HG03135 (cell line): Measurements from ENCODE around the gene DCAF12.

Experiments used
- ATAC-seq: cut with Tn5 transposase; IDR thresholded peaks from one replicate; pipeline ENCODE4 v1.9.1; 2021; ENCODE audit warnings: mild to moderate bottlenecking, moderate library complexity; ENCODE audit not compliant: unreplicated experiment

Gene DCAF12

DNA sequence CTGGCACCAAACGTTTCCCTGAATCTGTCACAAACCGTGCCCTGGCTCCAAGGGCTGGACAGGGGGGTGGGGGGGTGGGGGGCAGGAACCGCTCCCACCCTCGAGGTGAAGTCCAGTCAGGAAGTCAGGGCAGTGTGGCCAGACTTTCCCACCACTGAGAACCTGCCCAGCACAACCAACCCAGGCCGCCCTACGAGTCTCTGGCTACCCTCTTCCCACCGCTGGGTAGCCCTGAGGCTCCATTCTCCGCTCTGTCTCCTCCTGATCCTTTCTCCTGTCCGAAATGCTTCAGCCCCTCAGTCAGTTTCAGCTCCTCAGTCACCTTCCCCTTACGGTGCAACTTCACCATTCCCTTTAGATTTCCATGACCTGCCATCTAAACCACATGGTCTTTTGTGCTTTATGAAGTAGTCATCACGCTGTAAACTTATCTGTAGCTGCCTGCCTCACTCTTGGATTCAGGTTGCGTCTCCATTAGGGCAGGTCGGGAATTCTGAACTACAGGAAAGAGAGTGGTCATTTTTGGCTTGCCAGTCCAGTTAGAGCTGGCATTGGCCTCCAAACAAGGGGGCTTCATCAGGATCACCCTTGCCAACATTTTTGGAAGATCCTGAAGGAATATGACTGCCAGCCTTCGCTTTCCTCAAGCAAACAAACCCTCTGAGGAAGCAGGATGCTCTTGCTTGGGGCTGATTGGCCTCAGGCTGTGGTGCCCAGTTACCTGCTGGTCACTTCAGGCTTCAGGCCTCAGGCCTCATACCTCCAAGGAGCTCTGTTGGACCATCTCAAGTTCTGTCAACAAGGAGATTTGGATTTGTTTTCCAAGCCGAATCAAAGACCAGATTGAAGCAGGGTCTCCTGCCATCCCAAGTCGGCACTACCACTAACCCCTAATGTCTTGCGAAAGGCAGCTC is 794 bp upstream of the DCAF12 start:
- ATAC-seq: no peak

DNA sequence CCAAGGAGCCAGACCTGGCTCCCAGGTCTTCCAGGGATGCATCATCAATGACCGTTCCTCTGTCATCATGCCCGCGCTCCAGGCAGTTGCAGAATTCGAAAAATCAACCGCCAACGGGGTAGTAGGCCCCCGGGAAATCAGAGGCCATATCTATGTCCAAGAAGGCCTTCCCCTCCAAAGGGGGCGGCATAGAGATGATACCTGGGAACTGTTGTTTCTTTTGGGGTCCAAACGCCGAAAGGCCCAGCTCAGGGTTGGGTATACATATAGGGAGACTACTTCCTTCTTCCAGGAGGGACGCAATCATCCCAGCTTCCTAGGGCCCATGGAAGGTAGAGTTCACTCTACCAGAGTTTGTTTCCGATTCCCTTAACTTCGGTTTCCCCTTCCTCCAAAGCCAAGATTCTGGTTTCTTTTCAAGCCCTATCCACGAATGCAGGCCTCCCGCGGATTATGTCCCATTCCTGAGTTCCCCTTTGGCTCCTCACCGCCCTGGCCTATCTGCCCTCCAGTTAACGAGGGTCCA is 754 bp downstream of the DCAF12 start:
- no peak for ATAC-seq

DNA sequence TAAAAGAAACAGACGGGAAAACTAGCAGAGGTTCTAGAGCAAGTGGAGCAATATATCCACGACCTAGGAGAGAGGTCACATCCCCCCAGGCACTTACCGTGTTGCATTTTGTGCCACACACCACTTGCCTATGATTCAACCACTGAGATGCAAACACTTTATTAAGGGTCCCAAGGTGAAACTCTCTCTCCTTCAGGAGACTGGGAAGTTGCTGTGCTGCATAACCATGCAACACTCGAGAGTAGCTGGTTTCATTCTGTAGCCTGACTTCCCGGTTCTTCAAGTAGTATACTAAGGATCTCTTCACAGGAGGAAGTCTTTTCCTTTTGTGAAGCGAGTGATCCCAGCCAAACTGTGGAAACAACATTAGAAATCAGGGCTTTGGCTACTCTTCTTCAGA is 1.6 kb downstream of the DCAF12 start:
- ATAC-seq: no peak

DNA sequence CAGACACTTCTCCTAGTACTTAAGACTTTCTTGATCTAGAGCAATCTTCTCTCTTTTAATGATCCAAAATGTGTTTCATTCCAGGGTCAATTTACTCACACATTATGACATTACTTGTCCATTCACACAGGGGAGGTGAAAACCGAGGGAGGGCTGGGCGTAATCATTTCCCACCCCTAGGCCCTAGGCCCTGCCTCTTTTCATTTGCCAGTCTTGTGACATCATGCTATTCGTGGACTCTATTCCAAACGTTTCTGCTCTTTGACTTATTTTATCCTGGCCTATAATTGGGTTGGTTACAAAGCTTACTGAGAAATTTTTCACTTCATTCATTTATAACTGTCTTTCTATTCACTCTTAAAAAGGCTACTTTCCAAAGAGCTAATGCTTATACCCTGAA is 2.4 kb downstream of the DCAF12 start:
- no peak for ATAC-seq

DNA sequence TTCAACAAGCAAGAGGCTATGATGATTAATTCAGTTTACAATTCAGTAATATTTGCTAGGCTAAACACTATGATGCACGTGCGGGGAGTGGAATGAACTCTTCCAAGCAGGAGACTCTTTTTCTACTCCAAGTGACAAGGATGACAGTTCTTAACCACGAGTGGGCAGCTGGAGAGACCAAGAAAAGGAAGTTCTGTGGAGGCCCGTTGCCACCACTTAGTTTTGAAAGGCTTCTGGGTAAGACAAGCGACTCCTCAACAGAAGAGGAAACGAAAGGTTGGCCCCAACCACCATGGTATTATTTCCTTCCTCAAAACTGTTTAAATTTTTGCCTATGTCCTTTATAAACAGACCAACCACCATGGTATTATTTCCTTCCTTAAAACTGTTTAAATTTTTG is 2.8 kb downstream of the DCAF12 start:
- ATAC-seq: no peak

DNA sequence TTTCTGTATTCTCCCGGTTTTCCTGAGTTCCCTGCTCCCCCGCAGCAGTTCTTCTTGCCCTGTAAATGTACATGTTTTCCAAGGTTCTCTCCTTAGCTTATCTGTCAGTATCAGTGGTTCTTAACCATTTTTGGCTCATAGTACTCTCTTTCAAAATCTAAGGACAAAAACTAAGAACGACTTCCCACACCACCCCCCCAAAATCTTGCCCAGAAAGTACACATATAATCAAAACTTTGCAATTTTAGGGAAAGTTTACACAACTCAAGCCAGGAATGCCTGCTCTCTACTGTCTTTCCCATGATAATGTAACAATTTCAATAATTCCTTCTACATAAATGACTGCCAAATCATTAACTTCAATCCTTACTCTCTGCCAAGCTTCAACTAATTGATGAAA is 4.5 kb downstream of the DCAF12 start:
- ATAC-seq: no peak

DNA sequence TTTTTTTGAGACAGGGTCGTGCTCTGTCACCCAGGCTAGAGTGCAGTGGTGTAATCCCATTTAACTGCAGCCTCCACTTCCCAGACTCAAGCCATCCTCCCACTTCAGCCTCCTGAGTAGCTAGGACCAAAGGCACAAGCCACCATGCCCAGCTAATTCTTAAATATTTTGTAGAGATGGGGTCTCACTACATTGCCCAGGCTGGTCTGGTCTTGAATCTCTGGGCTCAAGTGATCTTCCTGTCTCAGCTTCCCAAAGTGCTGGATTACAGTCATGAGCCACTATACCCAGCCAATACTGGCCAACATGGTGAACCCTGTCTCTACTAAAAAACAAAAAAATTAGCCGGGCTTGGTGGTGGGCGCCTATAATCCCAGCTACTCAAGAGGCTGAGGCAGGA is 6.8 kb downstream of the DCAF12 start:
- ATAC-seq: no peak

DNA sequence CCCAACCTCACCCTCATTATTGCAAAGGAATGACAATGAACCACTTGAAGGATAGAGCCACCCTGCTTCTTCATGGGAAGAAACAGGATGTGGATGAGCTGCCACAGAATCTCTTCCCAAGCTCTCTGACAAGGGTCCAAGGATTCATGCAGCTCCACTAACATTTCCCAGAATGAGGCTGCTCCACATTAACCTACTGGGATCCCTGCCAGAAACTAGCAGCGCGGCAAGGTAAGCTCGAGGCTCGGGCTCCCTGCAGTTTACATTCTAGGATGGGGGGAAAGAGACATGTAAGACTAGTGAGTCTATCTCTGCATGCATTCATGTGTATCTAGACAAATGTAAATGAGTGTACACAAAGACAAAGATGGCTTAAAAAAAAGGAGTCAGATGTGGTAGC is 12.1 kb downstream of the DCAF12 start:
- ATAC-seq: no peak

DNA sequence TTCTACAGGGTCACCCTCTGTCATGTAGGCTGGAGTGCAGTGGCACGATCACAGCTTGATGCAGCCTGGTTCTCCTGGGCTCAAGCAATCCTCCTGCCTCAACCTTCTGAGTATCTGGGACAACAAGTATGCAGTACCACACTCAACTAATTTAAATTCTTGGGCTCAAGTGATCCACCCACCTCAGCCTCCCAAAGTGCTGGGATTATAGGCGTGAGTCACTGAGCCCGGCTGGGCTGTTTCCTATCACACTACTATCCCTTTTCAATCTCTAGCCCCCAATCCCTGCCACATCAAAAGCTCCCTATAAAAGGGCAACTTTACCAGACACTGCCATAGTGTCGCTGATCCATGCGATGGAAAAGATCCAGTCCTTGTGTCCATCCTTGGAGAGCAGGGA is 20.4 kb downstream of the DCAF12 start:
- ATAC-seq: no peak

DNA sequence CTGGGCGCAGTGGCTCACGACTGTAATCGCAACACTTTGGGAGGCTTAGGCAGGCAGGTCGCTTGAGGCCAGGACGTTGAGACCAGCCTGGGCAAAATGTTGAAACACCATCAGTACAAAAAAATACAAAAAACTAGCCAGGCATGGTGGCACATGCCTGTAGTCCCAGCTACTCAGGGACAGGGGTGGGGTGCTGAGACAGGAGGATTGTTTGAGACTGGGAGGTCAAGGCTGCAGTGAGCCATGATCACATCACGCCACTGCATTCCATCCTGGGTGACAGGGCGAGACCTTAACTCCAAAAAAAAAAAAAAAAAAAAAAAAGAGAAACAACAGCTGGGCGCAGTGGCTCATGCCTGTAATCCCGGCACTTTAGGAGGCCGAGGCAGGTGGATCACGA is 23.7 kb downstream of the DCAF12 start:
- no peak for ATAC-seq

DNA sequence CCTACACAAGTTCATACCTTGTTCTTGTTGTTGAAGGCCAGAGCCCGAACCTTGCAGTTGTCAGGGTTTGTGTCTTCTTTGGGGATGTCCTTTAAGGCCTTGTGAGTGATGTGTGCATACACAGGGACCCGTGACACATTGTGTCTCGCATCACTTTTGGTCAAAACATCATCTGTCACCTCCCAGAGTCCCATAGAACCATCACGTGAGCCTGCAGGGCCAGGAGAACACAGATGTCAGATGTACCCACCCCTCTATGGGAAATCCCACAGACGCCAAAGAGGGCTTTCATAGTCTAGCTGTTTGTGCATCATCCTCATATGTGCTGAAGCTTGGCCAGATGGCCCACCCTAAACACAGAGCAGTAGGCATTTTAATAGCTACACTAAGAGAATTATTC is 28.2 kb downstream of the DCAF12 start:
- peak; percentile 50 for ATAC-seq

DNA sequence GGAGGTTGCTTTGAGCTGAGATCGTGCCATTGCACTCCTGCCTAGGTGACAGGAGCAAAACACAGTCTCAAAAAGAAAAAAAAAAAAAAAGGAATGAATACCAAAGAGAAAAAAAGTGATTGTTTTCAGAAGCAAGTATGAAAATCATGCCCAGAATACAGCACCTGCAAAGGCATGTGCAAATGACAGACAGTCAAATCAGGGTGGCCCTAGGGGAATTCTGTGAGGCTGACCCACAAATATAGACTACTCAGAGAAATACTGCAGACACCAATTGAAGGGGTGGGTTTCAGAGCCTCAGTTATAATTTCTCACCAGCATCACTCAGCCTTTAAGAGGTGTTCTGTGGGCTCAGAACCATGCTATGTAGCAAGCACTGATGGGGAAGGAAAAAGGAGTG is 28.6 kb downstream of the DCAF12 start:
- peak; percentile 70 for ATAC-seq

DNA sequence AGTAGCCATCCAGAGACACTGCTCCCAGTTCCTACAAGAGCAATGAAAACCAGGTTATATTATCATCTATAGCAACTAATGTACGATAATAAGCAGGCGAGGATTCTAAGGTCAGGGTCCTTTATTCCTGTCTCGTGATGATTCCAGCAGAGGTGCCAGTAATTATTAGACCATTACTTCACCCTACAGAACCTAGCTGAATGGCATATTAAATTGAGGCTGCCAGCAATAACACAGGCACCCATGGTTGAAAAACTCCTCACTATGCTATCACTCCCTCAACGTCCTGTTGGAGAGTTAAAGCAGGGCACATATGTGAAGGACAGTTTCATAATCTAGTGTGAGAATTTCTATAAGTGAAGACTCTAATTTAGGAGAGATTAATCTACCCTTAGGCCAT is 29.7 kb downstream of the DCAF12 start:
- ATAC-seq: no peak

DNA sequence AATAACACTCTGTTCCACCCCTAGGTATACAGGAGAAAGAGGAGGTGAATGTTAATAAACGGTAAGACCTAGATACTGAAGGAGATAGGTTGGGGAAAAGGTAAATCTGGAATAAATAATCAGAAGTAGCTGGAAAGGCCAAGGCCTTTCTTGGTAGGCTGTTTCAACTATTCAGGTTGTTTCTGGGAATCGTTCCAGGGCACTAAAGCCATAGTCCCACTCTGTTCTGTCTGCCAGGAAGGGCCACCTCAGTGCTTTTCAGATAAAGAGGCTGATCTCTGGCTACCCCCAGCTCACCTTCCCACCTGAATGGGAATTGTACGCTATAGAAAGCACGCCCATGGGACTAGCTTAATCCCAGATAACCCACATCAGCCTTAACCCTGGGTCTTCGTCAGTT is 32.9 kb downstream of the DCAF12 start:
- ATAC-seq: no peak

DNA sequence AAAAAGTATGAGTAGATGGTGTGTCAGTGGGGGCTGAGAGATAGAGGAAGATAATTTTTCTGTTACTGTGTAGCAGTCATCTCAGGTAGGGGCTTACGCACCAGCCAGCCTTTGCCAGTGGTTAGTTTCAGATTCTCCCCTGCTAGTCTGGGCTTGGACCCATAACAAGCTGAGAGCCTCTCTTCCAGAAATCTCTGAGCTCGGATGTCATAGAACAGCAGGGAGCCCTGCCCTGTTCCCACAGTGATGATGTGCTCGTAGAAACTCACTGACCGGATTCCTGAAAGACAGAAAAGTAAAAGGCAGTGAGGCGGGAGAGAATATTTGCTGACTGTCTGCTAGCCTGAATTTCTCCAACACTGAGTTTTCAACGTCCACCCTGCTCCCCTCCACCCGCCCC is 37.2 kb downstream of the DCAF12 start:
- ATAC-seq: no peak

DNA sequence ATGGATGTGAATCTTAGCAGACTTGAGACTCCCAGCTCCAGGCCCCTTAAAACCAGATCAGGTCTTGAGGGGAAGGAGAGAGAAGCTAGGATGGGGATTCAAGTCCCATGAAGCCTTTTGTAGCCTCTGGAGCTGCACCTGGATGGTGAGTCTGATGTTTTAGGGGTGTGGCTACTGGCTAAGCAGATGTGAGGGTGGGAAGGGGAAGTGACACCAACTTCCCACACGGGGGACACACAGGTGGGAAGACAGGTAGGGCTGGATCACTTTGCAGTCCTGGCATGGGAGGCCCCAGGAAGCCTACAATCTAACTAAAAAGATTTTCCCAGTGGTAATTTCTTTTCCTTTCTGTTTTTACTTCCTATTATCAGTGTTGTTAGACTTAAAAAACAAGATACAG is 39.1 kb downstream of the DCAF12 start:
- ATAC-seq: no peak

DNA sequence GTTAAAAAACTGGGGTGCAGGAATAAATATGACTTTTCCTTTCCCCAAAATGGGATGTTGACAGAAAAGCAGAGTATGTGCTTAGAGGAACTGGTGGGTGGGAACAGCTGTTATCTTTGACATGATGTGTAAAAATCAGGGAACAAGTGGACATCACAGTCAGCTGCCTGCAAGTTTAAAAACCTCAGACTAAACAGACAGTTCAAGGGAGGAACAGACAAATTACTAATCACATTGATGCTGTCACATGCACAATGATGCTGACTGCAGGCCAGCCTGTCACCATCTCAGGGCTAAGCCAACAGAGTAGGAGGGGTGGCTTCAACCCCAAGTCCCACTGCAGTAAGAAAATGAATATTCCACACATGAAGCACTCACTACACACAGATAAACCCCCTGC is 39.6 kb downstream of the DCAF12 start:
- ATAC-seq: no peak

DNA sequence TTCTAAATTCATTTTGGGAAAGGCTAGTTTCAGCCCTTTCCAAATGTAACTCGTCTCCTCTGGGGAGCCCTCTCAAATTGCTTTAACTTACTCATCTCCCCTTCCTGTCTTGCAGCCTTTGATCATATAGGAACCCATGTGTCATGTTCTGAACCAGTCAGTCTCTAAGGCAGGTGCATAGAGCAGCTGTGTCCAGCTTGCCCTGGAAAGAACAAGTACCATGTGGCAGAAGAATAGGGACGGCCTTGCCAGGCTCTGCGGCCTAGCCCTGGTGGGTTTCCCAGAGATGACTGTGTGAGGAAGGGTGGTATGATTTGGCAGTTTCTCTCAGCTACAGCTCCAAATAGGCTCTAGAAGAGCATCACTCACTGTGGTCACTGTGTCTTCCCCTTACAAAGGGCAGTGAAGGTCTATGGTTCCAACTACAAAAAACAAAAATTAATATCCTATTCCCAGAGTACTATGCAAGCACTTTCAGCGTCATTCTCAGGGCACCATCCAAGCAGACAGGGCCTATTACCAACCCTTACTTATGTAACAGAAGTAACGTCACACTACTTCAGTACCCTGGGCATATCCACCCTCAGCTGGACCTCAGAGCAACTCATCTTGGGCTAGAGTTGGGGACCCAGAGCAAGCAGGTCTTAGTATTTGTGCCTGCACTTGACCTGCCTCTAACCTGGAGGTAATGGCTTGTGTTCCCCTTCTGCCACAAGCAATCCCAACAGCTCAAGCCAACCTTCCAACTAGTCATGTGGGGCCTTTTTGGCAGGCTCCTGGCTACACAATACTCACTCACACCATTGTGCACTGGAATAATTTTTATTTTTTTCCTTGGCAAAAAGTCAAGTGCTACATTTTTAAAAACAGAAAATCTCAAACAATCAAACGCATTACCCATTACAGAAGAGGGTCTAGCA is 40.7 kb downstream of the DCAF12 start:
- ATAC-seq: no peak

DNA sequence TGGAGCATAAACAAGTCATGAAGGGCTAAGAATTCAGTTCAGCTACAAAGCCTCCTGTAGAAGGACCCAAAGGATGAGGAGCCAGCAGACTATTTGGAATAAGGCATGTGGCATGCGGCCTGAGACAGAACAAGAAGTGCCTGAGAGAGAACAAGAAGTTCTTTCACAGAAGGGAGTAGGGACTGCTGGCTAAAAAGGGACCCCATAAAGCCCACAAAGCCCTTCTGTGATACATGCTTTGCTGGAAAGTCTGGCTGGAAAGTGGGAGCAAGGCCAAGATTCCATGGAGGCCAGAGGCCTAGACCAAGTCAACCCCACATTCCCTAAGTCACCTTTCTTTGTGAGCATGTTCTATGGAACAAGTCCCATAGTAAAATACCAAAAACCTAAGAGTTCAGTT is 41.9 kb downstream of the DCAF12 start:
- no peak for ATAC-seq

DNA sequence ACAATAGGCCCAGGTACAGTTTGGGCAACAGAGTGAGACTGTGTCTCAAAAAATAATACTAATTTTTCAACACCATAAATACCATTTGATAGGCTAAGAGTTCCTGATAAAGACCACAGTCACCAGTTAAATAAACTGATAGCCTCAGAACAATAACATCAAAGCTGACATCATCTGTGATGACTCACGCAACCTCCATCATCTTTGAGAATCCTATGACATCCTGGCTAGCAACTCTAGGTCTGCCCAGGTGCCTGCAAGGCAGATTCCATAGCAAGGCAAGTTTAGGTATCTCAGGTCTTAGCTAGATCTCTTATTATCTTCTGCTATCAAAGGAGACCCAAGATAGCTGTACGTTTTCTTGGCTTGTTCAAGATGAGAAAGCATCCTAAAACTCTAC is 47.3 kb downstream of the DCAF12 start:
- ATAC-seq: no peak

DNA sequence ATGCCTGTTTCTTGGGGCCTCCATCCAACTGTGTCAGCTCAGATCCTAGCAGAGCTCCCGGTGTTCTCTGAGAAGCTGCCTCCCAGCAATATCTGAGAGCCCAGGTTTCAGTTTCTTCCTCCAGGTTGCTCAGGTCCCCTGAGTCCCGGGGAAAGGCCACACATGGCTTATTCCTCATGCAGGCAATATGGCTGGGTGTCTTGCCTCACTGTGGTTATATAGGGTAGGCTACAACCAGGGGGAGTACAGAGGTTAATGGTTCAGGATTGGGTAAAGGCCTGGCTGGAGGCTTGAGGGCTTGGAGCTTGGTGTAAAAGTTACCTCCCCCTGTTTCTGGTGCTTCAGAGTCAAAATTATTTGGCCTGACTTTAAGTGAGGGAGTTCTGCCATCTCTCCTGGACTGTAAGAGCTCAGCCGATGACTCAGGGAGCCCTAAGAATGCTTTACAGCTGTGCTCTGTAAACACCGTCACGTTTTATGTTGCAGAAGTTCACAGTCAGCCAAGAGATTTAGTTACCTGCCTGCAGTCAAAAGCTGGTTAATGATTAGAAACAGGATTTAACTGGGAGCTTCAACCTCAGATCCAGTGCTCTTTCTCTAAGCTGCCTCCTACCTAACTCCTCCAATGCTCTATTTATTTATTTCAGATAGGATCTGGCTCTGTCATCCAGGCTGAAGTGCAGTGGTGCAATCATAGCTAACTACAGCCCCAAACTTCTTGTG is 53.5 kb downstream of the DCAF12 start:
- ATAC-seq: no peak
